HepG2 (cell line): ENCODE results near the gene ZNF792. TPM values are rescaled to one million over a fixed set of nuclear protein-coding genes. Genes with fewer than 3 reads are reported as not detected.

Source experiments
- ARHGAP35 ChIP-seq: sonication (generic); formaldehyde crosslinking; IDR thresholded peaks from 2 replicates; pipeline ENCODE4 v1.9.0; 2022; ENCODE audit warnings: mild to moderate bottlenecking, inconsistent platforms, moderate library complexity, missing genetic modification reagents, borderline replicate concordance
- HDAC1 ChIP-seq: sonication (generic); formaldehyde crosslinking; IDR thresholded peaks from 2 replicates; pipeline ENCODE4 v1.5.1; 2020; ENCODE audit warnings: mild to moderate bottlenecking, missing genetic modification reagents
- HNRNPH1 ChIP-seq: fragments of 200-400 bp; formaldehyde crosslinking; optimal IDR thresholded peaks from 2 replicates; pipeline ENCODE3; 2017; ENCODE audit warnings: mild to moderate bottlenecking, low read depth, low read length
- KDM3A ChIP-seq: IDR thresholded peaks from 2 replicates; pipeline ENCODE4 v1.6.1; 2018; ENCODE audit warnings: low read depth, missing compliant biosample characterization
- KLF11 ChIP-seq: IDR thresholded peaks from 2 replicates; pipeline ENCODE4 v1.6.1; 2016; ENCODE audit warnings: missing compliant biosample characterization
- MATR3 ChIP-seq: sonication (generic); formaldehyde crosslinking; IDR thresholded peaks from 2 replicates; pipeline ENCODE4 v1.4.0; 2020; ENCODE audit warnings: missing genetic modification reagents
- MEIS1 ChIP-seq: sonication (generic); formaldehyde crosslinking; IDR thresholded peaks from 2 replicates; pipeline ENCODE4 v1.9.0; 2021; ENCODE audit warnings: mild to moderate bottlenecking, missing genetic modification reagents, moderate library complexity, borderline replicate concordance
- MTF2 ChIP-seq: sonication (generic); formaldehyde crosslinking; IDR thresholded peaks from 2 replicates; pipeline ENCODE4 v1.5.0; 2020; ENCODE audit warnings: missing genetic modification reagents, borderline replicate concordance
- PRMT3 ChIP-seq: sonication (generic); formaldehyde crosslinking; IDR thresholded peaks from 2 replicates; pipeline ENCODE4 v1.8.1; 2022; ENCODE audit warnings: low read depth, mild to moderate bottlenecking, moderate library complexity, missing genetic modification reagents, borderline replicate concordance
- RXRA ChIP-seq: sonication (generic); formaldehyde crosslinking; IDR thresholded peaks from 2 replicates; pipeline ENCODE4 v1.5.1; 2020; ENCODE audit warnings: missing genetic modification reagents
- SNAPC5 ChIP-seq: sonication (generic); formaldehyde crosslinking; IDR thresholded peaks from 2 replicates; pipeline ENCODE4 v1.8.1; 2023; ENCODE audit warnings: mild to moderate bottlenecking, missing genetic modification reagents, borderline replicate concordance
- SRY ChIP-seq: sonication (generic); formaldehyde crosslinking; IDR thresholded peaks from 2 replicates; pipeline ENCODE4 v1.8.0; 2022; ENCODE audit warnings: mild to moderate bottlenecking, missing genetic modification reagents
- YEATS4 ChIP-seq: sonication (generic); formaldehyde crosslinking; IDR thresholded peaks from 2 replicates; pipeline ENCODE4 v1.4.0; 2020; ENCODE audit warnings: missing genetic modification reagents, borderline replicate concordance
- ZBTB26 ChIP-seq: IDR thresholded peaks from 2 replicates; pipeline ENCODE4 v1.6.1; 2016; ENCODE audit warnings: missing compliant biosample characterization, missing genetic modification reagents, borderline replicate concordance
- ZBTB43 ChIP-seq: sonication (generic); formaldehyde crosslinking; conservative IDR thresholded peaks from 2 replicates; pipeline ENCODE4 v1.4.0; 2020; ENCODE audit warnings: missing genetic modification reagents
- ZNF207 ChIP-seq: fragments of 450-650 bp; IDR thresholded peaks from 2 replicates; pipeline ENCODE4 v1.6.1; 2016; ENCODE audit warnings: antibody characterized with exemption, borderline replicate concordance
- ZNF44 ChIP-seq: sonication (generic); formaldehyde crosslinking; IDR thresholded peaks from 2 replicates; pipeline ENCODE4 v1.5.1; 2020; ENCODE audit warnings: mild to moderate bottlenecking, missing genetic modification reagents
- ZNF574 ChIP-seq: sonication (generic); formaldehyde crosslinking; IDR thresholded peaks from 2 replicates; pipeline ENCODE4 v1.4.0; 2020; ENCODE audit warnings: missing genetic modification reagents
- ZNF580 ChIP-seq: IDR thresholded peaks from 2 replicates; pipeline ENCODE4 v1.6.1; 2016; ENCODE audit warnings: low read depth, borderline replicate concordance
- ZNF720 ChIP-seq: sonication (generic); formaldehyde crosslinking; IDR thresholded peaks from 2 replicates; pipeline ENCODE4 v1.4.0; 2020; ENCODE audit warnings: missing genetic modification reagents
- ZNF747 ChIP-seq: sonication (generic); formaldehyde crosslinking; IDR thresholded peaks from 2 replicates; pipeline ENCODE4 v1.8.1; 2023; ENCODE audit warnings: missing genetic modification reagents, mild to moderate bottlenecking, borderline replicate concordance
- ZNF766 ChIP-seq: sonication (generic); formaldehyde crosslinking; IDR thresholded peaks from 2 replicates; pipeline ENCODE4 v1.5.0; 2020; ENCODE audit warnings: missing genetic modification reagents, borderline replicate concordance
- ZNF788 ChIP-seq: sonication (generic); formaldehyde crosslinking; IDR thresholded peaks from 2 replicates; pipeline ENCODE4 v1.5.0; 2020; ENCODE audit warnings: mild to moderate bottlenecking, missing genetic modification reagents, borderline replicate concordance
- ZNF816 ChIP-seq: sonication (generic); formaldehyde crosslinking; IDR thresholded peaks from 2 replicates; pipeline ENCODE4 v1.8.0; 2022; ENCODE audit warnings: missing genetic modification reagents, mild to moderate bottlenecking, borderline replicate concordance
- polyA plus RNA-seq, 8 experiments: library from polyadenylated mRNA; depleted of rRNA in 3 of 8; stranded (reverse) in 7 of 8; unstranded in 1 of 8; fragments of >200 nt; fragmentation: Illumina TruSeq in 4 of 8; extraction: Trizol in 4 of 8; gene quantifications; 2 replicates each; pipeline versions ENCODE4 v1.2.1 to v1.2.3, GENCODE V29; 2011 to 2016; ENCODE audit warnings: low read depth in 4 of 8, missing spikeins in 1 of 8, mixed read lengths in 1 of 8; ENCODE audit not compliant: insufficient read depth in 1 of 8
- total RNA-seq, 5 experiments: library from RNA; depleted of rRNA; stranded (reverse); fragments of >200 nt; fragmentation: Illumina TruSeq; extraction: Trizol; gene quantifications; 2 replicates each; pipeline ENCODE4 v1.2.3, GENCODE V29; 2016; ENCODE audit warnings: low read depth in 1 of 5

ZNF792 gene
- total and polyA plus RNA-seq, 2 of the 13 experiments (the other 11 are each of a cell fraction or from before 2014, with no cell fraction given) = 5.5 to 11.5 TPM

GRCh38 chr19:34994643-34995541 is 30.9 kb upstream of the ZNF792 start (continued):
- no peak; the same call in none of the 2 replicates for TF ChIP-seq ZNF574 (CRISPR knock-in tag)
- TF ChIP-seq HDAC1 = peak; percentile 84
- TF ChIP-seq ZNF788 = peak; percentile 35; the same call in 1 of the 2 replicates
- TF ChIP-seq ZNF44 (CRISPR knock-in tag) = no peak
- TF ChIP-seq ZNF816 (CRISPR knock-in tag) = no peak
- TF ChIP-seq ZBTB26 (CRISPR knock-in tag) = peak; percentile 67; the same call in 1 of the 2 replicates
- no peak for TF ChIP-seq MATR3 (CRISPR knock-in tag)
- peak; percentile 61; the same call in 1 of the 2 replicates for TF ChIP-seq ZBTB43 (CRISPR knock-in tag)
- 0 out of 2 replicates have a peak, but pooled peaks have one; percentile 59 for TF ChIP-seq MEIS1 (CRISPR knock-in tag)
- peak; percentile 15; the same call in 1 of the 2 replicates for TF ChIP-seq ZNF747
- no peak for TF ChIP-seq ZNF720 (CRISPR knock-in tag)
- no peak for TF ChIP-seq HNRNPH1
- peak; percentile 71 for TF ChIP-seq KLF11 (CRISPR knock-in tag)
- TF ChIP-seq ZNF766 (CRISPR knock-in tag) = 0 out of 2 replicates have a peak, but pooled peaks have one; percentile 25
- no peak for TF ChIP-seq ZNF207
- peak; percentile 89 for TF ChIP-seq KDM3A (CRISPR knock-in tag)
- no peak for TF ChIP-seq ARHGAP35 (CRISPR knock-in tag)
- no peak for TF ChIP-seq PRMT3 (CRISPR knock-in tag)
- peak; percentile 62; the same call in 1 of the 2 replicates for TF ChIP-seq ZNF580 (CRISPR knock-in tag)
- TF ChIP-seq MTF2 (CRISPR knock-in tag) = no peak
- TF ChIP-seq YEATS4 (CRISPR knock-in tag) = no peak
- TF ChIP-seq SNAPC5 (CRISPR knock-in tag) = 0 out of 2 replicates have a peak, but pooled peaks have one; percentile 31
- peak; percentile 85 for TF ChIP-seq RXRA (CRISPR knock-in tag)
- TF ChIP-seq SRY = no peak
